Left renal pelvis (tissue), 4 donors: Measurements from ENCODE around the gene ALKBH6. TPM values are rescaled to one million over a fixed set of nuclear protein-coding genes. Genes with fewer than 3 reads are reported as not detected.
"Not testable (repeated sequence)": the region's sequence is repeated elsewhere in the genome, so short reads cannot be mapped to it uniquely, and the experiment has no call there.

Source experiments
- DNase-seq, 4 donors: peaks; one replicate each; pipeline ENCODE4 v3.0.0-alpha.2; 2013; ENCODE audit warnings: low read depth in 4 of 4, low spot score in 3 of 4
- polyA plus RNA-seq, 4 donors: library from polyadenylated mRNA; unstranded; fragments of 120-200 nt; gene quantifications; one replicate each; pipeline ENCODE4 v1.2.1, GENCODE V29; 2013; ENCODE audit not compliant: insufficient read length in 4 of 4

ALKBH6 gene
- polyA plus RNA-seq, 4 donors = 12.4 to 19.0 (median 15.4) TPM

DNA sequence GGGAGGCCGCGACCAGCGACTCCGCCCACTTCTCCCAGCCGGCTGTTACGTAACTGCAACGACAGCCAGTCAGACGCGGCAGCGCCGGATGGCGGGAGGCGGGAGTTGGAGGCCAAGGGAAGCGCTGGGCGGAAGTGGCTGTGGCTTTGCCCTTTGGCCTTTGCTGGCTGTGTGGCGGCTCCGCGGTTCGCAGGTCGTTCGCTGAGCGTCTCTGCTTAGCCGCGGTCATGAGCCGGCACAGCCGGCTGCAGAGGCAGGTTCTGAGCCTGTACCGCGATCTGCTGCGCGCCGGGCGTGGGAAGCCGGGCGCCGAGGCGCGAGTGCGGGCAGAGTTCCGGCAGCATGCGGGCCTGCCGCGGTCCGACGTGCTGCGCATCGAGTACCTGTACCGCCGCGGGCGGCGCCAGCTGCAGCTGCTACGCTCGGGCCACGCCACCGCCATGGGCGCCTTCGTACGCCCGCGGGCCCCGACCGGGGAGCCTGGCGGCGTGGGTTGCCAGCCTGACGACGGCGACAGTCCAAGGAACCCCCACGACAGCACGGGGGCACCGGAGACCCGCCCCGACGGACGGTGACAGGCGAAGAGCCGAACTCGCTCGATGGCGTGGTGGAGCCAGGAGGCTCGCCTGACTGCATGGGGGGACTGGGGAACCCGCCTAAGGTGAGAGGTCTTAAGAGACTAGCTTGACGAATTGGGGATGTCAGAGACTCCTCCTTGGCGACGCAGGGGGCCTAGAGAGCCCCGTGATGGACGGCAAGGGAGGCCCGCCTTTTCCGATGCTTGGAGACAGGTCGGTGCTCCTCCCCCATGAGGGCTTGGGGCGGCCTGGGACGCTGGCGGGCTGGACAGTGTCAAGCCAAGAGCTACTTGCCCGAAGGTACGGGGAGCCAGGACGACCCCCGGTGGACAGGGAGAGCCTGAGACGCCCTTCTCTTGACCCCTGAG lies 18.7 kb downstream of the ALKBH6 start, which contains the start of gene SDHAF1:
Gene SDHAF1, plus strand, starts transcription at position 141 of the 946 bp plus-strand sequence. Its CDS starts 87 bp downstream, at position 228.
- peak; percentile 77 to 88 (median 86) for DNase-seq

DNA sequence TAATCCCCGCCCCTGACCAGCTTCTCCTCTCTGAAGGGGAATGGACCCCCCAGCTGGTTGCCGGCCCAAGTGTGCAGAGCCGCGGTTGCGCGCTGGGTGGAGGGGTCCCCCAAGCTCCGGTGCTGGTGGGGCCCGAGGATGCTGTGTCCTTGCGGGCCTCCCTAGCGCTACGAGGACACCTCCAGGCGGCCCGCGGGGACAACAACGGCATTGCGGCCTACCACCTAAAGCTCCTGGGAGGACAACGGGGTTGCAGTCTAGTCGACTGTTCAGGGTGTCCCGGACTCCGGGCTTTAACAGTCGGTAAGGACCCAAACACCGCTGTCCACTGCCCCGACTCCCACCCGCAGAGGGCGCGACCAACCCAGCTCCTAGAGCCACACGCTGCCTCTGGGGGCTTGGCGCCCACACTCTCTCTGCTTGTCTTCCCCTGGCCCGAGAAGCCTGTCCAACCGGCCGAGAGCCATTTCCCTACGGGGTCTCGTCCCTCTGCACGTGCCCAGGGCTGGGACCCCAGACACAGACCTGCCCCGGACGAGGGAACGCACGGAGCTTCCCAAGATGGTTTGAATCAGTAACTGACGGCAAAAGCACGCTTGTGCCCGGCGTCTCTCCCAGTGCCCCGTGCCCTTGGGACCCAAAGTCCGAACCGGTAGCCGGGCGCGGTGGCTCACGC lies 20.0 kb downstream of the ALKBH6 start:
- DNase-seq = no peak

DNA sequence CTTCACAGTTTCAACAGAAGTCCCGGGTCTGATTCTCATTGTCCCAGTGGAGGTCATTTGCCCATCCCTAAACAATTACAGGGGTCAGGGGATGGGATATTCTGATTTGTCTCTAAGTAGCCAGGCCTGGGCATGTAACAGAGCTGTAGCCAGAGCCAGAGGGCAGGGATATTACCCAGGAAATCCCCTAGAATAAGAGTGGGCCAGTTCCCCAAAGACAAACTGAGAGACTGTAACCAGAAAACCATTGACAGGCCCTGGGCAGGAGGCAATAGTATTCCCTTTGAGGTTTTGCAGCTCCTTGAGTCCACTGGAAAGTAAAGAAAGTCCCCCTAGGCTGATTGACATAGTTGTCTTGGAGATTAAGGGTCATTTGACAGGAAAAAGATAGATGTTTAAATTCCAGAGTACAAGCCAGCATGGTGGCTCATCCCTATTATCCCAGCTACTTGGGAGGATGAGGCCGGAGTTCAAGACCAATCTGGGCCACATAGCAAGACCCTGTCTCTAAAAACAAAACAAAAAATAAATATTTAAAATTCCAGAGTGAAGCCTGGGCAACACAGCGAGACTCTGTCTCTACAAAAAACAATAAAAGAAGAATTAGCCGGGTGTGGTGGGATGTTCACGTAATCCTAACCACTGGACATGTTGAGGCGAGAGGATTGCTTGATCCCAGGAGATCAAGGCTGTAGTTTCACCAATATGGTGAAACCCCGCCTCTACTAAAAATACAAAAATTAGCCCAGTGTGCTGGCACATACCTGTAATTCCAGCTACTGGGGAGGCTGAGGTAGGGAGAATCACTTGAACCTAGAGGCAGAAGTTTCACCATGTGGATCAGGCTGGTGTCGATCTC lies 20.9 kb downstream of the ALKBH6 start:
- no peak for DNase-seq

DNA sequence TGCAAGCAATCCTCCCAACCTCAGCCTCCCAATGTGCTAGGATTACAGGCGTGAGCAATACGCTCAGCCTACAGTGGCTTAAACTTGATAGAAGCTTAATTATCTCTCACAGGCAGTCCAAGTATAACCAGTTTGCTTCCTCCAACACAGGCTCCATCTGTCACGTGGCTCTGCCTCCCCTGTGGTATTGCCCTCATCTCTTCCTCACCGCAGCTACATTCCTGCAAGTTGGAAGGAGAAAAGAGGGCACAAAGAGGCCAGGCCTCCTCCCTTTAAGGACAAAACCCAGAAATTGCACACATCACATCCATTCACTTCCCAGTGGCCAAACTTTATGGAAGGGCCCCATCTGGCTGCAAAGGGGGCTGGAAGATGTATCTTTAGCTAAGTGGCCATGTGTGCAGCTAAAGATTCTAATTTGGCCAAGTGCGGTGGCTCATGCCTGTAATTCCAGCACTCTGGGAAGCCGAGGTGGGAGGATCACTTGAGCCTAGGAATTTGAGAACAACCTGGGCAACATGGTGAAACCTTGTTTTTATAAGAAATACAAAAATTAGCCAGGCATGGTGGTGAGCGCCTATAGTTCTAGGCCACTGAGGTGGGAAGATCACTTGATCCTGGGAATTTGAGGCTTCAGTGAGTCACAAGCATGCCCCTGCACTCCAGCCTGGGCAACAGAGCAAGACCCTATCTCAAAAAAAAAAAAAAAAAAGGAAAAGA lies 22.1 kb downstream of the ALKBH6 start:
- DNase-seq = no peak

DNA sequence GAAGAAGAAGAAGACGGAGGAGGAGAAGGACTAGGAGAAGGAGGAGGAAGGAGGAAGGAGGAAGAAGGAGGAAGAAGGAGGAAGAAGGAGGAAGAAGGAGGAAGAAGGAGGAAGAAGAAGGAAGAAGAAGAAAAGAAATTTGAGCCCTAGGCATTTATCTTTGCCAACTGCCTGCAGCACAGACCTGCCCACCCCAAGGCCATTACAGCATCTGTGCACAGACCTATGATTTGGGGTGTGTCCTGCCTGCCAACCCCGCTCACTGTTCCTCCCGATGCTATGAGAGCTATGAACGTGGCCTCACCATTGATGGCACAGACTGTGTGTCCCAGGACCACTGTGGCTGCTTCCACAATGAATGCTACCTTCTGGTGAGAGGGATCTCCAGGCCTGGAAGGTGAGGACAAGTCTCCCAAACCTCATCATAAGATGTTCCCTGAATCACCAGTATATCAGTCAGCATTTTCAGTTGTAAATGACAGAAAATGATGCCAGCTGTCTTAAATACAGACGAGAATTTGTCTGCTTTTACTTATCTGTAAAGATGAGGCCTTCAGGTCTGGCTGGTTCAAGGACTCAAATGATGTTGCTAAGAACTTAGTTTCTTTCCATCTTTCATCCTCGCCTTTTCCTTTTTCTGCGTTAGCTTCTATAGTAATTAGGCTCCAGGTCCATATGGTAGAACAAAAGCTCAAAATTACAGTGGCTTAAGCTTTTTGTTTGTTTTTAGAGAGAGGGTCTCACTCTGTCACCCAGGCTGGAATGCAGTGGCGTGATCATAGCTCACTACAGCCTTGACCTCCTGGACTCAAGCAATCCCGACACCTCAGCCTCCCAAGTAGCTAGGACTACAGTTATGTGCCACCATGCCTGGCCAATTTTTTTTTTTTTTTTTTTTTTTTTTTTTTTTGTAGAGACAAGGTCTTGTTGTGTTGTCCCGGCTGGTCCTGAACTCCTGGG lies 23.0 kb downstream of the ALKBH6 start:
- no peak for DNase-seq

DNA sequence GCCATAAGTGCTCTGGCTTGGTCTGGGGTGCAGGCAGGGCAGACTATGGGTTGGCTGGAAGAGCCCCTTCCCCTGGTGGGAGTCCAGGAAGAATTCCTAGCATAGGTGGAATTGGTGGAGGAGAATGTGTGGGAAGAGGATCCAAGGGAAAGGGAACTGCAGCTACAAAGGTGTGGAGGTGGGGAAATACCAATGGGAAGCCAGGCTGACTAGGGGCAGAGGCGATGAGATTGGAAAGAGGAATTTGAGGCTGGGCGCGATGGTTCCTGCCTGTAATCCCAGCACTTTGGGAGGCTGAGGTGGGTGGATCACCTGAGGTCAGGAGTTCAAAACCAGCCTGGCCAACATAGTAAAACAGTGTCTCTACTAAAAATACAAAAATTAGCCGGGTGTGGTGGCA lies 23.9 kb downstream of the ALKBH6 start:
- DNase-seq = no peak

DNA sequence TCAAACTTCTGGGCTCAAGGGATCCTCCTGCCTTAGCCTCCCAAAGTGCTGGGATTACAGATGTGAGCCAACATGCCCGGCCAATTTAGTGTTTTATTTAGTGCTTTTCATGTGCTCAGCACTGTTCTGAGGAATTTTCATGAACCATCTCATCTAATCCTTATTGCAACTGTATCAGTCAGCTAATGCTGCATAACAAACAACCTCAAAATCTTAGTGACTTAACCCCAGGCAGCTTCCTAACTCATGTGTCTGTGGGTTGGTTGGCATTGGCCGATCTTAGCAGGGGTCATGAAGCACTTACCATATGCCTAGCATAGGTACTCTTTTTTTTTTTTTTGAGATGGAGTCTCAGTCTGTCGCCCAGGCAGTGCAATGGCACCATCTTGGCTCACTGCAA lies 25.2 kb downstream of the ALKBH6 start:
- no peak for DNase-seq

DNA sequence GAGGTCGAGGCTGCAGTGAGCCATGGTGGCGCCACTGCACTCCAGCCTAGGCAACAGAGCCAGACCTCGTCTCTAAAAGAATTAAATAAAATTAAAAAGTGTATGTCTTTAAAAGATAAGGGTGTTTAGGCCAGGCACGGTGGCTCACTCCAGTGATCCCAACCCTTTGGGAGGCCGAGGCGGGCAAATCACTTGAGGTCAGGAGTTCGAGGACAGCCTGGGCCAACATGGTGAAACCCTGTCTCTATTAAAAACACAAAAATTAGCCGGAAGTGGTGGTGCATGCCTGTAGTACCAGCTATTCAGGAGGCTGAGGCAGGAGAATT lies 26.5 kb downstream of the ALKBH6 start:
- no peak for DNase-seq

DNA sequence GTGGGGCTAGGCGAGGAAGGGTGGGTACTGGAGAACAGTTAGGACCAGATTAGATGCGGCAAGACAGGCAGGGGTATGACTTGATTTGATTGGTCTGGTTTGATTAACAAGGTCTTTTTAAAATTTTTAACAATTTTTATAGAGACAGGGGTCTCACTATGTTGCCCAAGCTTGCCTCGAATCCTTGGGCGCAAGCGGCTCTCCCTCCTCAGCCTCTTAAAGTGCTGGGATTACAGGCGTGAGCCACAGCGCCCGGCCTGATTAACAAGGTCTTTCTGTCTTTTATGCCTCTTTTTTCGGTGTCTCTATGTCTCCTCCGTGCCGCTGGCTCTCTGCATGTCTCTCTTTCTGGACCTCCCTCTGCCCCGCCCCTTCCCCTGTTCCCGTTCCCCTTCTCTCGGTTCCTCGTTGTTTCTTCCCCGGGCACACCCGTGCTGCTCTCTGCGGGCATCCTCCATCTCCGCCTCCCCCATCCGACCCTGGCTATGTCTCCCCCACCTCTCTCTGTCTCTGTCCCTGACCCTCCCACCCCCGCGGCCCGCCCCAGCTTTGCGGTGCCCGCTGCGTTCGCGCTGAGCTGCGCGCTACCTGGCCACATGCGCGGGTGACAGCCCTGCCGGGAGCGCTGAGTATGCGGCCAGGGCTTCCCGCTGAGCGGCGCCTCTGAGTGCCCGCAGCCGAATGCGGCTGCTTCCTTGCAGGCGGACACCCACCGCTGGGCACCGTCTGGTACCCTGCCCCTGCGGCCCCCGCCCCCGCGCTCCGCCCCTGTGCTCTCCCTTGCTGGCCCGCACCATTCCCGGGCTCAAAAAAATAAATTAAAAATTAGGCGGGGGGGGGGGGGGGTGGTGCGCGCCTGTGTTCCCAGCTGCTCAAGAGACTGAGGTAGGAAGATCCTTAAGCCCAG lies 27.1 kb downstream of the ALKBH6 start:
- no peak for DNase-seq

DNA sequence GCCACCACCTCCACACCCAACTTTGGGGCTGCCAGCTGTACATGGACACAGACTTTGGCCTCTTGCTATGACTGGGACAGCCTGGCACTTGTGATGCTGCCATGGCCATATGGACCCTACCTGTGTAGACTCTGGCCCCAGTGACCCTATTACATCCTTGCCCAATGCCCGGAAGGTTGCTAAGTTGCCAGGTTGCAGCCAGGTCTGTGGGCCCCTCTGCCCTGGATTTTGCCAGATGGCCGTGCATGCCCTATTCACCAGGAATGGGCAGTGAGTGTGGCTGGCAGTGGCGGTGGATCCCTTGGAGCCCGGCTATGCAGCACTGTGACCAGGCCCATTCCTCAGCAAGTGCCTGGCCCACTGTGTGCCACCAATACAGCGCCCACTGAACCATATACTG lies 27.9 kb downstream of the ALKBH6 start:
- no peak for DNase-seq

DNA sequence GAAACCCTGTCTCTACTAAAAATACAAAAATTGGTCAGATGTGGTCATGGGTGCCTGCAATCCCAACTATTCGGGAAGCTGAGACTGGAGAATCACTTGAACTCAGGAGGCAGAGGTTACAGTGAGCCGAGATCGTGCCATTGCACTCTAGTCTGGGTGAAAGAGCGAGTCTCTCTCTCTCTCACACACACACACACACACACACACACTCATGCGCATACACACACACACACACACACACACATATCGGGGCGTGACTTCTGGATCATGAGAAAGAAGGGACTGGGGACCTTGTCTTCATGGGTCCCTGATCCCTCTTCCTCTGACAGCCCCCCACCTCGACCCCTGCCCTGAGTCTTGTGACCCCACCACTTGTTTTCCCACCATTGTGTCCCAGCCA lies 30.8 kb downstream of the ALKBH6 start:
- DNase-seq = no peak

DNA sequence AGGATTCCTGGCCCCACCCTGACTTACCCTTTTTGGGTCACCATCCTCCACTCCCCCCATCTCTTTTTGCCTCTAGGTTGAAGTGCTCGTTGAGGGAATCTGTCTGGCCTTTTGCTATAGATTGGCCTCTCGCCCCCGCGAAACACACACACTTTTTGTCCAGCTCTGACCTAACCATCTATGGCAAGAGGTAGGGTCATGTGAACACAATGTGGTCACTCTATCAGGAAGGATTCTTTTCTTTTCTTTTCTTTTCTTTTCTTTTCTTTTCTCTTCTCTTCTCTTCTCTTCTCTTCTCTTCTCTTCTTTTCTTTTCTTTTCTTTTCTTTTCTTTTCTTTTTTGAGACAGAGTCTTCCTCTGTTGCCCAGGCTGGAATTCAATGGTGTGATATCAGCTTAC lies 33.0 kb downstream of the ALKBH6 start:
- DNase-seq = not testable (repeated sequence)

DNA sequence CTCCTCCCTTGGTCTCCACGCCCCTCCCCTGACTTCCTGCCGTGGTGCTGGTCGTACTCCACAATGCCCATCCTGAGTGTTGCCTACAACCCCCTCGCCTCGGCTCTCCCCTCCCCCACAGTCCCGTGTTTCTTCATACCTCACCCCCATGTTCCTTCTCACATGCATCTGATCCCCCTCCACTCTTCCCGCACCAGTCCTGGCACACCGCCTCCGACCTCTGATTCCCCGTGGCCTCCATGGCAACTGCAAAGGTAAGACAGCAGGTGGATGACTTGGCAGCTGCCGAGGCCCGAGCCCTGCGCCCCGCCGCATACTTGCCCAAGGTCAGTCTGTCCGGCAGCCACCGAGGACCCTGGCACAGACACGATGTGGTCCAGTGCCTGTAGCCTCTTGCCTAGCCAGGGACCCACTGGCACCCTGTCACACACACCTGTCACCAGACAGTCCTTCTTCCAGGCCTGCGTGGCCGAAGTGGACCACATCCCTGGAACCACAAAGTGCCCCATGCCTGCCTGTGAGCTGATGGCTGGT lies 35.1 kb downstream of the ALKBH6 start:
- DNase-seq = no peak

DNA sequence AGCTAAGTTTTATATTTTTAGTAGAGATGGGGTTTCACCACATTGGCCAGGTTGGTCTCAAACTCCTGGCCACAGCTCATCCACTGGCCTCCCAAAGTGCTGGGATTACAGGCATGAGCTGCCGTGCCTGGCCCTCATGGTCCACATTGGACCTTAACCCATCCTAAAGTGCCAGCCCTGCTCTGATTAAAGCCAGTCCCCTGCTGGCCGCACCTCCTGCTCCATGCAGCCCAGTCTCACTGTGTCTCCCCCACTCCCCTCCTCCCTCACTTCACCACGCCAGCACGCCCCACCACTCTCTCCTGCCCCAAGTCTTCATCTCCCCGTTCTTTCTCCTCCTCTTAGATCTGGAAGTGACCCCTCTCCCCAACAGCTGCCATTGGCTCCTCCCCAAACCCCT lies 35.7 kb downstream of the ALKBH6 start:
- no peak for DNase-seq

DNA sequence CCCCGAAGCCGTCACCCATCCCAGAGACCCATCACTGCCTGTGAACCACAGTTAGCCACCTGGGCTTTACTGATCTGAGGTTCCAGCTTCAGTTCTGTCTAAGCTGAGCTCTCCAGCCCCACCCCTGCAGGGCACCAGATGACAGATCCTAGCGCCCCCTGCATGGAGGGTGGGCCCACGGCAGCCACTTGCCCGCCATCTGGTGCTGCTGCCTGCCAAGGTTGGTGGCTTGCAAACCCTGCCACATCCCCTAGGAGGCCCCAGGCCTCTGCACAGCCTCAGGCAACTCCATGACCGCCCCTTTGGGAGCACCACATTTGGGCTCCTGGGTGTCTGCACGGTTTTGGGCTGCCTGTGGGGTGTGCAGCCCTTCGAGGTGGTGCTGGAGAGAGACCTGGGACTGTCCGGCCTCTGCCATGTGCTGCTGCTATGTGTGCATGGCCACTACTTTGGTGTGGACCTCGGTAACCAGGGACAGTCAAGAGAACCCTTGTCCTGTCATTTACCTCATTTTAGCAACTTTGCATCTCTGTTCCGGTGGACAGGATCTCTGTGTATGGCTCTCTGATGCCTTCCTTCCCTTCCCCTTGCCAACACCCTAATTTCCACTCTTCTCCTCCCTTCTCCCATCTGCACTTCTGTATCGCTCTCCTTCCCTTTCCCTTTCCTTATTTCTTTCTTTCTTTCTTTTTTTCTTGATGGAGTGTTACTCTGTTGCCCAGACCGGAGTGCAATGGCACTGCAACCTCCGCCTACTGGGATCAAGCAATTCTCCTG lies 36.4 kb downstream of the ALKBH6 start:
- DNase-seq = no peak

DNA sequence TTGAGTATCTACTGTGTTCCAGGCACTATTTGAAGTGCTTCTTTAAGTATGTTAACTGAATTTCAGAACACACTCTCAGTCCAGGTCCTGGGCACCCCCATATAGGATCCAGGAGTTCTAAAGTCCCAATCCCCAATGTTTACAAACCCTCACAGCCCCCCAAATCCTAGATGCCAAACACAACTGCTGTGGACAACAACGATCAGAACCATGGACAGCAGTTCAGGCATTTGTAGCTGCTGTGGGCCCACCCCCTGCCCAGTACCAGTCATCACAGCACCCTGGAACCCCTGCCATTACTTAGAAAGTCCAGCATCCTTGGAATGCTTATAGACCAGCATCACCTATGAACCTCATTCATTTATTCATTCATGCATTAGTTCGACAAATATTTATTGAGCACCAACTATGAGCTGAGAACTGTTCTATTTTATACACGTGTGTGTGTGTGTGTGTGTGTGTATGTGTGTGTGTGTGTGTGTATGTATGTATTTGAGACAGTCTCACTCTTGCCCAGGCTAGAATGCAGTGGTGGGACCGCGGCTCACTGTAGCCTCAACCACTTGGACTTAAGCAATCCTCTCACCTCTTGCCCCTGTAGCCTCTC lies 38.3 kb downstream of the ALKBH6 start:
- DNase-seq = no peak

DNA sequence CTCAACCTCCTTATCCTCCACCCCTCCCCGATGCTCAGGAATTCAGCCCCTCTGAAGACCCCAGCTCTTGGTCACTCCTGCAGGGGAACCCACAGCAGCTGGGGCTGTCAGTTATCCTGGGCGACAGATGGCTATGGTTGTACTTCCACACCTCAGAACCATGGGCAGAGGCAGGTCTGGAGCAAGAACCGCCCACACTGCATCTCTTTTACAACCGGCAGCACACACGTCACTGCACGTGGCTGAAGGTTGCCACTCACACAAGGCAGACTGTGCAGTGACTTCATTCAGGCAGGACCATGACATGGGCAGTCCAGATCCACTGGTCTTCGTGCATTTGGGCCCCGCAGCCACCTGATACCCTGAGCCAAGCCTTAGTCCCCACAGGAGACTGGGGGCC lies 40.5 kb downstream of the ALKBH6 start:
- no peak for DNase-seq
